Breast epithelium (tissue), 4 donors: Measurements from ENCODE around the gene CACHD1. TPM values are rescaled to one million over a fixed set of nuclear protein-coding genes. Genes with fewer than 3 reads are reported as not detected.
A peak's percentile ranks its signal among the peaks of the same experiment; 100 is the strongest.

Experiments used
- DNase-seq, 2 donors: peaks; one replicate each; pipeline ENCODE4 v3.0.0-alpha.2; 2019; ENCODE audit warnings: low spot score in 2 of 2
- H3K27ac ChIP-seq, 2 donors: fragments of 200-600 bp; sonication (generic) in 1 of 2; one replicate each; pipeline ENCODE4 v1.5.1; 2016 to 2019; ENCODE audit warnings: mild to moderate bottlenecking in 1 of 2
- H3K27me3 ChIP-seq, 2 donors: fragments of 200-600 bp; sonication (generic) in 1 of 2; one replicate each; pipeline versions ENCODE4 v1.5.1 to v1.6.0; 2017 to 2019; ENCODE audit warnings: control low read depth in 1 of 2, mild to moderate bottlenecking in 1 of 2
- H3K36me3 ChIP-seq: fragments of 200-600 bp; one replicate; pipeline ENCODE4 v1.5.1; 2019
- H3K4me1 ChIP-seq, 2 donors: fragments of 200-600 bp; sonication (generic); one replicate each; pipeline ENCODE4 v1.5.1; 2016 to 2019; ENCODE audit warnings: control low read depth in 1 of 2
- H3K4me3 ChIP-seq, 3 donors: fragments of 200-600 bp; sonication (generic); 1 replicate in 2 of 3; 2 replicates in 1 of 3; pipeline ENCODE4 v1.5.1; 2016 to 2019; ENCODE audit warnings: mild to moderate bottlenecking in 3 of 3, moderate library complexity in 2 of 3
- H3K9me3 ChIP-seq, 2 donors: fragments of 200-600 bp; sonication (generic) in 1 of 2; one replicate each; pipeline ENCODE4 v1.5.1; 2016 to 2019; ENCODE audit warnings: control low read depth in 1 of 2
- POLR2A ChIP-seq: fragments of 450-650 bp; IDR thresholded peaks from one replicate; pipeline ENCODE4 v1.6.1; 2016; ENCODE audit warnings: antibody characterized with exemption, mild to moderate bottlenecking, moderate library complexity
- POLR2AphosphoS5 ChIP-seq, 3 donors: sonication (generic); formaldehyde crosslinking; IDR thresholded peaks; one replicate each; pipeline ENCODE4 v1.6.1; 2017; ENCODE audit warnings: antibody characterized with exemption in 3 of 3
- intact Hi-C: fragments of 100-400 bp; cut with DNase I; formaldehyde crosslinking; loops from one replicate; pipeline ENCODE4 v1.15.1; 2023; ENCODE audit warnings: low total_unique reads
- total RNA-seq, 3 donors: library from RNA; depleted of rRNA; stranded (reverse); fragments of >200 nt; gene quantifications; one replicate each; pipeline ENCODE4 v1.1.0, GENCODE V29; 2016
- TF ChIP-seq, protein P1 (sequence below), 3 donors: fragments of 450-650 bp; IDR thresholded peaks; one replicate each; pipeline ENCODE4 v1.5.1; 2016 to 2017; ENCODE audit warnings: antibody characterized with exemption in 3 of 3, mild to moderate bottlenecking in 3 of 3, moderate library complexity in 3 of 3

CACHD1 gene
- total RNA-seq, 3 donors from 2014 or later, result 21.6 to 31.9 (median 25.3) TPM

DNA sequence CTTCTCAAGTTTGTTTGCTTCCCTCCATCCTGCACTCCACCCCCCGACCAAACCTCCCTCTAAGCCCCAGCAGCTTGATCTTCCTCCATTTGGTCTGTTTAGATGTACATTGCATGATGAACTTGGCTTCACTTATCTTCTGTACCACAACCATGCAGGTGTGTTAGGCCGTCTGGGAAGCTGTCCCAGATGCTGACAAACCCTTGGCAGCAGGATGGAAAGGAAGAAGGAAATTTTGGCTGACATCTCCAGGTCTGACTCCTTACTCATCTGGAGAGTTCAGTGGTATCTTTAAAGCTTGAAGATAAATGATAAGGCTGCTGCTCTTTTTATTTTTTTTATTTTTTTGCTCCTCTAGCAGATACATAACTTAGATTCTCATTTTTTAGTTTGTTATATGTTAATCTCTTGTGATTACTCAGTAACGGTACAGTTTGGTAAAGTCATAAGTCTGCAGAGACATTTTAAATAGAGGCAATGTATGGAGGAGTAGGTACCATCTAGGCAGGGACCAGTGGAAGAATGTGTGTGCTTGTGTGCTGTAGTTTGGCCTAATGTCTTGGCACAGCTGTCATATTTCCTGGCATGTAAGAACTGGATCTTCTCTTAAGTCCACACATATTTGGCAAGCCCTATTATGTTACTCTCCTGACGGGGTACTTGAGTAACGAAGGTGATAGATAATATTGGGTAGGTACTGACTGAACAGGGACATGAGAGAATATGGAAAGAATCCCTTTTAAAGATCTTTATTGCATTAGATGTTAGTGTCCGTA is 79.7 kb downstream of the CACHD1 start:
- Histone ChIP-seq H3K27me3 (no peaks in the 10 kb centered on the region), H3K36me3 (no peaks in the 10 kb centered on the region), H3K4me3 (no peak overlapping the region), H3K27ac (peak overlapping the region; percentile 34 to 43), H3K4me1 (peaks cover 0 to 9% of the 10 kb centered on the region in 2 donors), H3K9me3 (no peaks in the 10 kb centered on the region)
- no peak for TF ChIP-seq POLR2A
- TF ChIP-seq POLR2AphosphoS5 (IDR thresholded peaks at IDR 0.05), result no peak
- TF ChIP-seq, protein P1, sequence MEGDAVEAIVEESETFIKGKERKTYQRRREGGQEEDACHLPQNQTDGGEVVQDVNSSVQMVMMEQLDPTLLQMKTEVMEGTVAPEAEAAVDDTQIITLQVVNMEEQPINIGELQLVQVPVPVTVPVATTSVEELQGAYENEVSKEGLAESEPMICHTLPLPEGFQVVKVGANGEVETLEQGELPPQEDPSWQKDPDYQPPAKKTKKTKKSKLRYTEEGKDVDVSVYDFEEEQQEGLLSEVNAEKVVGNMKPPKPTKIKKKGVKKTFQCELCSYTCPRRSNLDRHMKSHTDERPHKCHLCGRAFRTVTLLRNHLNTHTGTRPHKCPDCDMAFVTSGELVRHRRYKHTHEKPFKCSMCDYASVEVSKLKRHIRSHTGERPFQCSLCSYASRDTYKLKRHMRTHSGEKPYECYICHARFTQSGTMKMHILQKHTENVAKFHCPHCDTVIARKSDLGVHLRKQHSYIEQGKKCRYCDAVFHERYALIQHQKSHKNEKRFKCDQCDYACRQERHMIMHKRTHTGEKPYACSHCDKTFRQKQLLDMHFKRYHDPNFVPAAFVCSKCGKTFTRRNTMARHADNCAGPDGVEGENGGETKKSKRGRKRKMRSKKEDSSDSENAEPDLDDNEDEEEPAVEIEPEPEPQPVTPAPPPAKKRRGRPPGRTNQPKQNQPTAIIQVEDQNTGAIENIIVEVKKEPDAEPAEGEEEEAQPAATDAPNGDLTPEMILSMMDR (IDR thresholded peaks at IDR 0.05), result no peak
- intact Hi-C loops, result no loop called here
- no peak for DNase-seq

DNA sequence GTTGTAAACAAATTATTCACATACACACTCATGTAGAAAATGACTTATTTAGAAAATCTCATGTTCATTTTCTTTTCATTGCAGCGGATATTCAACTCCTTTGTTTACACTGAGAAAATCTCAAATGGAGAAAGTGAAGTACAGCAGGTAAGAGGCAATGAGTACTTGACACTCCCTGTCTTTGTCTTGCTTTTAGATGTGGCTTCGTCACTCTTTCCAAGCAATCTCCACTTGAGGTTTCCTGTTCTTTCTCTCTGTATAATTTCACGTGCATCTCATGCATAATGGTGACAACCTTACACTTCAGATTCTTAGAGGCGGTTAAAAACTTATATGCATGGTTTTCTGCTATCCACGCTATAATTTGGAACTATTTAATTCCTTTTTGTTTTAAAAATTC is 80.6 kb downstream of the CACHD1 start:
- DNase-seq, result no peak

DNA sequence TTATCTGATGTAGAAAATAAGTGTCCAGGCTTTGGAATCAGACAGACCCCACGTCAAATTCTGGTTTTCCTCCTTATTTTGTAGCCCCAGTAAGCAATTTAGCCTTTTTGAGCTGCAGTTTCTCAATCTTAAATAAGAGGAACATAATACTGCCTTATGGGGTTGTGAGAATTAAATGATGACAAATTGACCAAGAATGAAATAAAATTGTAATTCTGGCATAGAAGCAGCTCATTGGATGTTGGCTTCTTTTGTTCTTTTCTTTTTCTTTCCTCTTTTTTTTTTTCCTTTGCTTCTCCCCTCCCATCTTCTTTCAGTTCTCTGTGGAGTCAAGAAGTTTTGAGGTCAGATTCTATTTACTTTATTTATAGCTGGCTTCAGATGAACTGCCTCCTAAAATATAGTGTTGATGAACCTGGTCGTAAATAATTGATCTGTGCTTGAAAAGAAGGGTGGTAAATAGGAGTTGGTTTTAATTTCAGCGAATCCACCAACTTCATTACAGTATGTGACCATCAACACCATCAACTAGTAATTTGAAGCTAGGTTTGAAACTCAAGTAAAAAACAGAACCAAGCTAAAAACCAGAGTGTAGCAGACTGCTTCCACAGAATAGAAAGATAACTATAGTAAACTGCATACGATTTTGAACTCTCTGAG is 81.1 kb downstream of the CACHD1 start:
- Histone ChIP-seq H3K27ac (no peak overlapping the region), H3K4me1 (peaks cover 0 to 8% of the 10 kb centered on the region in 2 donors), H3K4me3 (no peak overlapping the region), H3K27me3 (no peaks in the 10 kb centered on the region), H3K36me3 (no peaks in the 10 kb centered on the region), H3K9me3 (no peaks in the 10 kb centered on the region)
- TF ChIP-seq POLR2AphosphoS5 (IDR thresholded peaks at IDR 0.05) (no peak), POLR2A (no peak)
- TF ChIP-seq, protein P1 (IDR thresholded peaks at IDR 0.05), result no peak
- intact Hi-C loops, result no loop called here
- DNase-seq, result no peak

More for the DNA sequence above, 80.6 kb downstream of the CACHD1 start:
- TF ChIP-seq, protein P1 (IDR thresholded peaks at IDR 0.05), result no peak
- TF ChIP-seq POLR2A (no peak), POLR2AphosphoS5 (IDR thresholded peaks at IDR 0.05) (no peak)
- no peaks in the 10 kb centered on the region for H3K36me3 ChIP-seq
- no peaks in the 10 kb centered on the region for H3K9me3 ChIP-seq
- H3K4me1 ChIP-seq, result peaks cover 0 to 8% of the 10 kb centered on the region in 2 donors
- H3K27ac ChIP-seq, result no peak overlapping the region
- H3K27me3 ChIP-seq, result no peaks in the 10 kb centered on the region
- intact Hi-C loops, result no loop called here
- no peak overlapping the region for H3K4me3 ChIP-seq

DNA sequence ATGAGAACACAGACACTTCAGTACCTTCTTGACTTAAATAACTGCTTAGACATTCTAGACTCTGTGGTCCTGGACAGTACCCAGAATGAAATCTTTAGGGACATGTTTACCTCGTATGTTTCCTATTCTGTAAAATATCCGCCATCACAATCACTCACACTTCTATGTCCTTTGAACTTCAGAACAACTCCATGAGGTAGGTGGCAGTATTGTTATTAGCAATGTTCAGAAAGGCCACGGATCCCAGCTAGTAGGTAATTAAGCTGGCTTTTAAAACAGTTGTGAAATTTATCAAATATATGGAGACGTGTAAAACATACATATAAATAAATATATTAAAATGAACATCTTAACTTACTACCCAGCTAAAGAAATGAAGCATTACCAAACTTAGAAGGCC is 83.4 kb downstream of the CACHD1 start:
- no peaks in the 10 kb centered on the region for H3K9me3 ChIP-seq
- DNase-seq, result no peak
- no peaks in the 10 kb centered on the region for H3K36me3 ChIP-seq
- no peaks in the 10 kb centered on the region for H3K27me3 ChIP-seq
- peaks cover 0 to 8% of the 10 kb centered on the region in 2 donors for H3K4me1 ChIP-seq
- H3K27ac ChIP-seq, result no peak overlapping the region
- no peak overlapping the region for H3K4me3 ChIP-seq
- no peak for TF ChIP-seq POLR2AphosphoS5 (IDR thresholded peaks at IDR 0.05)
- TF ChIP-seq POLR2A, result no peak
- TF ChIP-seq, protein P1 (IDR thresholded peaks at IDR 0.05), result no peak
- intact Hi-C loops, result no loop called here

DNA sequence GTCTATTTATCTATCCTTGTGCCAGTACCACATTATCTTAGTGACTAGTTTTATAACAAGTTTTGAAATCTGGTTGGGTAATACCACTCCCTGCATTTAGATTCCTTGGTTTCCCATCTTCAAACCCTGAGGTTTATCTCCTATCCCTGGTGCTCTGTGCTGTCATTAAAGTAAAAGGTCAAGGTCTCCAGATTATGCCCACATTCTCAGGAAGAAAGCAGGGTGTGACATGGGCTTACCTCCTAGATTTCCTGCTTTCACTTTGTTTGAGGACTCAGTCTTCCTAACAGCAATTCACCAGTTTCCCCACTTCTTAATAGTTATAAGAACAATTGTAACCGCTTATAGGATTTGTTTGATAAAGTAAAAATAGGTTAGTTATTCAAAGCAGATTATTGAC is 86.0 kb downstream of the CACHD1 start:
- Histone ChIP-seq H3K27ac (no peak overlapping the region), H3K4me3 (no peak overlapping the region), H3K4me1 (no peaks in the 10 kb centered on the region), H3K36me3 (no peaks in the 10 kb centered on the region), H3K27me3 (no peaks in the 10 kb centered on the region), H3K9me3 (no peaks in the 10 kb centered on the region)
- intact Hi-C loops, result no loop called here
- no peak for TF ChIP-seq POLR2A
- TF ChIP-seq, protein P1 (IDR thresholded peaks at IDR 0.05), result no peak
- TF ChIP-seq POLR2AphosphoS5 (IDR thresholded peaks at IDR 0.05), result no peak
- no peak for DNase-seq
